Measurements from ENCODE around the gene CUL1. TPM values are rescaled to one million over a fixed set of nuclear protein-coding genes. Genes with fewer than 3 reads are reported as not detected.

CUL1 gene
- total RNA-seq, 1 experiment from 2014 or later: 43.6 TPM

DNA sequence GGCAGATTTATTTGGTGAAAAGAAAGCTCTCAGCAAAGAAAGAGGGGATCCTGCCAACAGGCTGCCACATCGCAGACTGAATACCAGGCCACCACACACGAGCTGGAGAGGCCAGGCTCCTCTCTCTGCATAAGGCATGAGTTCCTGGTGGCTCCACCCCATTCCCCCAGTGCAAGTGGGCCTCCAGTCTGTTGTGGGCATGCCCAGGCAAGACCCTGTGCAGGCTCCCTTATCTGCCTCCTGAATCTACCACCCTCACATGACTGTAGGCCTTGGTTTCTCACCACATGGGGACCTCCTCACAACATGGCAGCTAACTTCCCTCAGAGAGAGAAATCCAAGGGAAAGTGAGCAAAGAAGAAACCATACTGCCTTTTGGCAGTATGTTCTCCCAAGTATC is 26.7 kb upstream of the CUL1 start:
- no peak for DNase-seq
- Histone ChIP-seq H3K36me3 (ENCODE audit: low read depth, low read length) (no peaks in the 10 kb centered on the region), H3K9me2 (replicated peaks; ENCODE audit: low read length) (no peaks in the 10 kb centered on the region), H3K4me2 (ENCODE audit: low read length) (no peak overlapping the region), H3K4me1 (ENCODE audit: insufficient read depth, low read length) (no peaks in the 10 kb centered on the region), H3K9ac (ENCODE audit: low read length) (no peak overlapping the region), H3K27me3 (ENCODE audit: low read length) (no peaks in the 10 kb centered on the region), H3K27ac (ENCODE audit: low read length) (no peak overlapping the region), H2AFZ (ENCODE audit: low read length) (no peak overlapping the region), H3F3A (ENCODE audit: low read length, unreplicated experiment) (no peaks in the 10 kb centered on the region), H4K20me1 (ENCODE audit: low read length) (no peaks in the 10 kb centered on the region), H3K9me3 (ENCODE audit: low read length) (no peaks in the 10 kb centered on the region), H3K79me2 (ENCODE audit: low read length) (no peaks in the 10 kb centered on the region), H3K4me3 (ENCODE audit: low read length) (no peak overlapping the region)
- no TSS peak for BruUV-seq (replicated peaks)
- no peak for ATAC-seq
- intact Hi-C loops (cut with micrococcal nuclease): no loop called here
- CTCF ChIA-PET: no interaction called here
- TF ChIP-seq EZH2phosphoT487 (IDR thresholded peaks at IDR 0.05; ENCODE audit: borderline replicate concordance, low read length) (no peak), EZH2 (IDR thresholded peaks at IDR 0.05; ENCODE audit: low read length, unreplicated experiment) (no peak)
- TF ChIP-seq, protein P1, sequence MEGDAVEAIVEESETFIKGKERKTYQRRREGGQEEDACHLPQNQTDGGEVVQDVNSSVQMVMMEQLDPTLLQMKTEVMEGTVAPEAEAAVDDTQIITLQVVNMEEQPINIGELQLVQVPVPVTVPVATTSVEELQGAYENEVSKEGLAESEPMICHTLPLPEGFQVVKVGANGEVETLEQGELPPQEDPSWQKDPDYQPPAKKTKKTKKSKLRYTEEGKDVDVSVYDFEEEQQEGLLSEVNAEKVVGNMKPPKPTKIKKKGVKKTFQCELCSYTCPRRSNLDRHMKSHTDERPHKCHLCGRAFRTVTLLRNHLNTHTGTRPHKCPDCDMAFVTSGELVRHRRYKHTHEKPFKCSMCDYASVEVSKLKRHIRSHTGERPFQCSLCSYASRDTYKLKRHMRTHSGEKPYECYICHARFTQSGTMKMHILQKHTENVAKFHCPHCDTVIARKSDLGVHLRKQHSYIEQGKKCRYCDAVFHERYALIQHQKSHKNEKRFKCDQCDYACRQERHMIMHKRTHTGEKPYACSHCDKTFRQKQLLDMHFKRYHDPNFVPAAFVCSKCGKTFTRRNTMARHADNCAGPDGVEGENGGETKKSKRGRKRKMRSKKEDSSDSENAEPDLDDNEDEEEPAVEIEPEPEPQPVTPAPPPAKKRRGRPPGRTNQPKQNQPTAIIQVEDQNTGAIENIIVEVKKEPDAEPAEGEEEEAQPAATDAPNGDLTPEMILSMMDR (conservative IDR thresholded peaks at IDR 0.05; ENCODE audit: low read depth, low read length): no peak
- POLR2A ChIA-PET (ENCODE audit: unreplicated experiment): no interaction called here

- no peaks in the 10 kb centered on the region for H3K4me1 ChIP-seq (ENCODE audit: insufficient read depth, low read length)
- H3K9me3 ChIP-seq (ENCODE audit: low read length): no peaks in the 10 kb centered on the region
- no peak overlapping the region for H3K4me3 ChIP-seq (ENCODE audit: low read length)
- ChIA-PET CTCF (no interaction called here), POLR2A (ENCODE audit: unreplicated experiment) (no interaction called here)
- H3K79me2 ChIP-seq (ENCODE audit: low read length): no peaks in the 10 kb centered on the region
- no peaks in the 10 kb centered on the region for H3K36me3 ChIP-seq (ENCODE audit: low read depth, low read length)
- H3K9me2 ChIP-seq (replicated peaks; ENCODE audit: low read length): no peaks in the 10 kb centered on the region
- H2AFZ ChIP-seq (ENCODE audit: low read length): no peak overlapping the region
- intact Hi-C loops (cut with micrococcal nuclease): no loop called here
- H3K4me2 ChIP-seq (ENCODE audit: low read length): no peak overlapping the region
- DNase-seq: no peak
- TF ChIP-seq EZH2phosphoT487 (IDR thresholded peaks at IDR 0.05; ENCODE audit: borderline replicate concordance, low read length): no peak
- TF ChIP-seq EZH2 (IDR thresholded peaks at IDR 0.05; ENCODE audit: low read length, unreplicated experiment): no peak
- TF ChIP-seq, protein P1 (conservative IDR thresholded peaks at IDR 0.05; ENCODE audit: low read depth, low read length): no peak
- H3F3A ChIP-seq (ENCODE audit: low read length, unreplicated experiment): no peaks in the 10 kb centered on the region
- H3K27me3 ChIP-seq (ENCODE audit: low read length): no peaks in the 10 kb centered on the region
- no peak for ATAC-seq
- H3K9ac ChIP-seq (ENCODE audit: low read length): no peak overlapping the region
- no peak overlapping the region for H3K27ac ChIP-seq (ENCODE audit: low read length)
- BruUV-seq (replicated peaks): no TSS peak
- H4K20me1 ChIP-seq (ENCODE audit: low read length): no peaks in the 10 kb centered on the region
These were observed 24.0 kb upstream of the CUL1 start for GRCh38 chr7:148674689-148675088.

DNA sequence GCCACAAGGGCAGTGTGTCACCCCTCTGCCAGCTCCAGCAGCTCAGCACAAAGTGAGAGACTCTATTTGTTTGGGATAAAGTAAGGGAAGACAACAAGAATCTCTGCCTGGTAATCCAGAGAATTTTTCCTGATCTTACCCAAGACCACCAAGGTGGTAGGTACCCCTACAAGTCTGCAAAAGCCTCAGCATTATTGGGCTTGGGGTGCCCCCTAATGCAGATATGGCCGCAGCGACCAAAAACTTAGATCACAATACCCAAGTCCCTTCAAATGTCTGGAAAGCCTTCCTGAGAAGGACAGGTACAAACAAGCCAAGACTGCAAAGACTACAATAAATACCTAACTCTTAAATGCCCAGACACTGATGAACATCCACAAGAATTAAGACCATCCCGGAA is 22.4 kb upstream of the CUL1 start:
- DNase-seq (no peak), ATAC-seq (no peak)
- Histone ChIP-seq H4K20me1 (ENCODE audit: low read length) (no peaks in the 10 kb centered on the region), H3K4me1 (ENCODE audit: insufficient read depth, low read length) (no peaks in the 10 kb centered on the region), H3K79me2 (ENCODE audit: low read length) (no peaks in the 10 kb centered on the region), H3K4me3 (ENCODE audit: low read length) (no peak overlapping the region), H3K9me2 (replicated peaks; ENCODE audit: low read length) (no peaks in the 10 kb centered on the region), H3K27ac (ENCODE audit: low read length) (no peak overlapping the region), H2AFZ (ENCODE audit: low read length) (no peak overlapping the region), H3K27me3 (ENCODE audit: low read length) (no peaks in the 10 kb centered on the region), H3K9ac (ENCODE audit: low read length) (no peak overlapping the region), H3K36me3 (ENCODE audit: low read depth, low read length) (no peaks in the 10 kb centered on the region), H3F3A (ENCODE audit: low read length, unreplicated experiment) (no peaks in the 10 kb centered on the region), H3K4me2 (ENCODE audit: low read length) (no peak overlapping the region), H3K9me3 (ENCODE audit: low read length) (no peaks in the 10 kb centered on the region)
- ChIA-PET POLR2A (ENCODE audit: unreplicated experiment) (no interaction called here), CTCF (no interaction called here)
- TF ChIP-seq EZH2phosphoT487 (IDR thresholded peaks at IDR 0.05; ENCODE audit: borderline replicate concordance, low read length): no peak
- TF ChIP-seq EZH2 (IDR thresholded peaks at IDR 0.05; ENCODE audit: low read length, unreplicated experiment): no peak
- TF ChIP-seq, protein P1 (conservative IDR thresholded peaks at IDR 0.05; ENCODE audit: low read depth, low read length): no peak
- BruUV-seq (replicated peaks): no TSS peak
- intact Hi-C loops (cut with micrococcal nuclease): no loop called here

Data from PC-3 (cell line).